ENCODE results near the gene HCST. TPM values are rescaled to one million over a fixed set of nuclear protein-coding genes. Genes with fewer than 3 reads are reported as not detected.

Gene HCST
- total and polyA plus RNA-seq, 4 experiments from 2014 or later, result 66.2 to 684 (median 321) TPM

- Histone ChIP-seq H3K27me3 (ENCODE audit: insufficient read depth, low read length) (peaks cover 15% of the 10 kb centered on the region), H3K4me1 (ENCODE audit: insufficient read depth, low read length) (peaks cover 14% of the 10 kb centered on the region), H3K36me3 (ENCODE audit: insufficient read depth, low read length) (no peaks in the 10 kb centered on the region), H3K27ac (ENCODE audit: low read depth, low read length) (no peak overlapping the region), H3K4me3 (ENCODE audit: low read length in 2 of 2) (no peak overlapping the region), H3K9me3 (ENCODE audit: control insufficient read depth in 1 of 2, low read length in 2 of 2) (no peaks in the 10 kb centered on the region)
- Mint-ChIP-seq H3K27ac (no peak overlapping the region), H3K9me3 (no peaks in the 10 kb centered on the region), H3K4me3 (peak overlapping the region in 1 of 8 donors; percentile 62), H3K36me3 (no peaks in the 10 kb centered on the region), H3K27me3 (peaks cover 29 to 43% of the 10 kb centered on the region in 2 donors), H3K4me1 (peaks cover 0 to 20% (median 3%) of the 10 kb centered on the region in 4 donors)
- DNase-seq, result no peak
- intact Hi-C loops (cut with micrococcal nuclease), result no loop called here
- ChIA-PET CTCF (ENCODE audit: partially characterized antibody) (no interaction called here), POLR2A (ENCODE audit: partially characterized antibody) (no interaction called here)
Measured at GRCh38 chr19:35860818-35861639, 41.3 kb upstream of the HCST start.

GRCh38 chr19:35861640-35862160 lies 40.6 kb upstream of the HCST start:
- intact Hi-C loops (cut with micrococcal nuclease), result no loop called here
- DNase-seq, result no peak
- peaks cover 29 to 43% of the 10 kb centered on the region in 2 donors for H3K27me3 Mint-ChIP-seq
- Histone ChIP-seq H3K27ac (ENCODE audit: low read depth, low read length) (no peak overlapping the region), H3K4me3 (ENCODE audit: low read length in 2 of 2) (no peak overlapping the region), H3K9me3 (ENCODE audit: control insufficient read depth in 1 of 2, low read length in 2 of 2) (no peaks in the 10 kb centered on the region), H3K36me3 (ENCODE audit: insufficient read depth, low read length) (no peaks in the 10 kb centered on the region), H3K4me1 (ENCODE audit: insufficient read depth, low read length) (peaks cover 7% of the 10 kb centered on the region), H3K27me3 (ENCODE audit: insufficient read depth, low read length) (peaks cover 11% of the 10 kb centered on the region)
- no peak overlapping the region for H3K4me3 Mint-ChIP-seq
- ChIA-PET CTCF (ENCODE audit: partially characterized antibody) (no interaction called here), POLR2A (ENCODE audit: partially characterized antibody) (no interaction called here)
- H3K27ac Mint-ChIP-seq, result no peak overlapping the region
- H3K4me1 Mint-ChIP-seq, result peaks cover 0 to 19% (median 3%) of the 10 kb centered on the region in 4 donors
- H3K36me3 Mint-ChIP-seq, result no peaks in the 10 kb centered on the region
- no peaks in the 10 kb centered on the region for H3K9me3 Mint-ChIP-seq

- no peak overlapping the region for H3K27ac ChIP-seq (ENCODE audit: low read depth, low read length)
- Mint-ChIP-seq H3K27me3 (peaks cover 30 to 40% of the 10 kb centered on the region in 2 donors), H3K27ac (no peak overlapping the region), H3K9me3 (no peaks in the 10 kb centered on the region), H3K36me3 (no peaks in the 10 kb centered on the region), H3K4me1 (peaks cover under 1 to 11% (median 2%) of the 10 kb centered on the region in 4 donors), H3K4me3 (no peak overlapping the region)
- H3K9me3 ChIP-seq (ENCODE audit: control insufficient read depth in 1 of 2, low read length in 2 of 2), result no peaks in the 10 kb centered on the region
- no peaks in the 10 kb centered on the region for H3K36me3 ChIP-seq (ENCODE audit: insufficient read depth, low read length)
- H3K4me1 ChIP-seq (ENCODE audit: insufficient read depth, low read length), result no peaks in the 10 kb centered on the region
- peaks cover 11% of the 10 kb centered on the region for H3K27me3 ChIP-seq (ENCODE audit: insufficient read depth, low read length)
- CTCF ChIA-PET (ENCODE audit: partially characterized antibody), result no interaction called here
- DNase-seq, result no peak
- POLR2A ChIA-PET (ENCODE audit: partially characterized antibody), result no interaction called here
- intact Hi-C loops (cut with micrococcal nuclease), result no loop called here
- no peak overlapping the region for H3K4me3 ChIP-seq (ENCODE audit: low read length in 2 of 2)
Measured at GRCh38 chr19:35862528-35862927, 39.8 kb upstream of the HCST start.

- H3K27ac Mint-ChIP-seq, result no peak overlapping the region
- H3K9me3 Mint-ChIP-seq, result no peaks in the 10 kb centered on the region
- H3K4me3 ChIP-seq (ENCODE audit: low read length in 2 of 2), result no peak overlapping the region
- intact Hi-C loops (cut with micrococcal nuclease), result no loop called here
- DNase-seq, result no peak
- H3K27me3 ChIP-seq (ENCODE audit: insufficient read depth, low read length), result peaks cover 11% of the 10 kb centered on the region
- no peaks in the 10 kb centered on the region for H3K36me3 Mint-ChIP-seq
- peaks cover 0 to 9% (median 5%) of the 10 kb centered on the region in 4 donors for H3K4me1 Mint-ChIP-seq
- H3K4me3 Mint-ChIP-seq, result no peak overlapping the region
- H3K4me1 ChIP-seq (ENCODE audit: insufficient read depth, low read length), result peaks cover 2% of the 10 kb centered on the region
- H3K9me3 ChIP-seq (ENCODE audit: control insufficient read depth in 1 of 2, low read length in 2 of 2), result no peaks in the 10 kb centered on the region
- ChIA-PET POLR2A (ENCODE audit: partially characterized antibody) (no interaction called here), CTCF (ENCODE audit: partially characterized antibody) (no interaction called here)
- H3K27me3 Mint-ChIP-seq, result peaks cover 30 to 43% of the 10 kb centered on the region in 2 donors
- H3K27ac ChIP-seq (ENCODE audit: low read depth, low read length), result no peak overlapping the region
- H3K36me3 ChIP-seq (ENCODE audit: insufficient read depth, low read length), result no peaks in the 10 kb centered on the region
Measured at GRCh38 chr19:35863018-35863417, 39.3 kb upstream of the HCST start.

- intact Hi-C loops (cut with micrococcal nuclease), result no loop called here
- peak within 1 kb of the TSS in 1 of 2 donors; percentile 17 for H3K4me3 ChIP-seq (ENCODE audit: low read length in 2 of 2)
Measured at GRCh38 chr19:35868172-35868822, 34.0 kb upstream of the HCST start, which contains the start of gene APLP1. Gene APLP1, plus strand, starts transcription at chr19:35868574. Its CDS starts 63 bp downstream, at chr19:35868637.

GRCh38 chr19:35868823-35869326 lies 33.5 kb upstream of the HCST start:
- ChIA-PET POLR2A (ENCODE audit: partially characterized antibody) (interaction anchor here (0.9 to 1.6 kb wide), 5 partner anchors 13 to 185 kb away, joined by 3 to 4 read pairs (median 3); no protein-coding TSS in a partner anchor), CTCF (ENCODE audit: partially characterized antibody) (interaction anchor here (1.1 kb wide), 1 partner anchor 62 kb away, joined by 3 read pairs; no protein-coding TSS in a partner anchor)
- intact Hi-C loops (cut with micrococcal nuclease), result no loop called here

More at GRCh38 chr19:35868172-35868822, 34.0 kb upstream of the HCST start, which contains the start of gene APLP1:
- no peaks in the 10 kb centered on the region for H3K9me3 ChIP-seq (ENCODE audit: control insufficient read depth in 1 of 2, low read length in 2 of 2)
- no peak within 1 kb of the TSS for H3K27ac ChIP-seq (ENCODE audit: low read depth, low read length)
- peak within 1 kb of the TSS in 2 of 7 donors; percentile 43 to 57 for H3K27ac Mint-ChIP-seq
- H3K36me3 Mint-ChIP-seq, result no peaks in the 10 kb centered on the region
- H3K4me3 Mint-ChIP-seq, result peak within 1 kb of the TSS; percentile 61 to 81 (median 68)
- DNase-seq, result peak; percentile 50 to 57 (median 53)
- ChIA-PET POLR2A (ENCODE audit: partially characterized antibody) (interaction anchor here (0.9 to 1.6 kb wide), 4 partner anchors 14 to 185 kb away, joined by 3 to 4 read pairs (median 3); no protein-coding TSS in a partner anchor), CTCF (ENCODE audit: partially characterized antibody) (interaction anchor here (1.1 kb wide), 2 partner anchors 63 to 174 kb away, joined by 3 read pairs; no protein-coding TSS in a partner anchor)
- no peaks in the 10 kb centered on the region for H3K36me3 ChIP-seq (ENCODE audit: insufficient read depth, low read length)
- peaks cover 24% of the 10 kb centered on the region for H3K4me1 ChIP-seq (ENCODE audit: insufficient read depth, low read length)
- H3K27me3 ChIP-seq (ENCODE audit: insufficient read depth, low read length), result peaks cover 4% of the 10 kb centered on the region
- peaks cover 10 to 25% (median 13%) of the 10 kb centered on the region in 4 donors for H3K4me1 Mint-ChIP-seq
- peaks cover 22 to 37% of the 10 kb centered on the region in 2 donors for H3K27me3 Mint-ChIP-seq
- H3K9me3 Mint-ChIP-seq, result no peaks in the 10 kb centered on the region

More at GRCh38 chr19:35868823-35869326, 33.5 kb upstream of the HCST start:
- Histone ChIP-seq H3K4me3 (ENCODE audit: low read length in 2 of 2) (peak overlapping the region in 1 of 2 donors; percentile 17), H3K27me3 (ENCODE audit: insufficient read depth, low read length) (peaks cover 4% of the 10 kb centered on the region), H3K4me1 (ENCODE audit: insufficient read depth, low read length) (peaks cover 24% of the 10 kb centered on the region), H3K36me3 (ENCODE audit: insufficient read depth, low read length) (no peaks in the 10 kb centered on the region), H3K27ac (ENCODE audit: low read depth, low read length) (no peak overlapping the region), H3K9me3 (ENCODE audit: control insufficient read depth in 1 of 2, low read length in 2 of 2) (no peaks in the 10 kb centered on the region)
- Mint-ChIP-seq H3K4me3 (peak overlapping the region in 7 of 8 donors; percentile 61 to 81 (median 66)), H3K9me3 (no peaks in the 10 kb centered on the region), H3K4me1 (peaks cover 10 to 25% (median 13%) of the 10 kb centered on the region in 4 donors), H3K27me3 (peaks cover 22 to 40% of the 10 kb centered on the region in 2 donors), H3K27ac (peak overlapping the region in 2 of 7 donors; percentile 43 to 57), H3K36me3 (no peaks in the 10 kb centered on the region)
- DNase-seq, result no peak
